Measurements from ENCODE around the gene CYP11A1. TPM values are rescaled to one million over a fixed set of nuclear protein-coding genes. Genes with fewer than 3 reads are reported as not detected.

The CYP11A1 gene
- polyA plus RNA-seq, 2 of the 4 experiments (the other 2 are of a cell fraction) = 0.06 TPM; not detected in 1

DNA sequence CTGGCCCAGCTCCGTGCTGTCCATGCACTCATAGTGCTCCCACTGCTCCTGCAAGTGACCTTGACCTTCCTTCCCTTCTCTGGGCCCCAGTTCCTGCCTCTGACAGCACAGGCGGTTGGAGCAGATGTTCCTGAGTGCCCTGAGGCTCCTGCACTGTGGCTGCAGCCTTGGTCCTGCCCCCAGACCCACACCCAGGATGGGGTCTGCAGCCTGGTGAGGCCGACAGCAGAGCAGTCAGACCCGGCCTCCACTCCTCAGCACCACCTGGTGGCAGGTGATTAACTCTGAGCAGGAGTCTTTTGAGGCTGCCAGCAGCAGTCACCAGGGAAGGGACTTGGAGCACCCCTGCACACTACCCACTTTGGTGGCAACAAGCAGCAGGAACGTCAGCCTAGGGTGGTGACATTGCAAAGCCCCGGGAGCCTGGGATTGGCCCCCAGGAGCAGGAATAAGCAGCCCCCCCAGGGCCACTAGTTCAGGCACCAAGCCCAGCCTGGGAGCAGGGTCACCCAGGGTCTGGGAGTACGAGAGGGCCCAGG is 64.6 kb downstream of the CYP11A1 start:
- Histone ChIP-seq H3K4me1 (peaks cover 19% of the 10 kb centered on the region), H3K4me3 (no peak overlapping the region), H3K9me3 (no peaks in the 10 kb centered on the region), H3K27ac (peak overlapping the region in 1 of 2 experiments; percentile 68; a peak in 3 of 6 replicates), H3K4me2 (no peak overlapping the region)
- DNase-seq (ENCODE audit: low read depth in 1 of 2, low spot score in 1 of 2) (peak; percentile 38 to 49), ATAC-seq (peak; percentile 58 to 84; a peak in 3 of 6 replicates), FAIRE-seq (no peak)
- POLR2A ChIA-PET = no interaction called here
- no peak for TF ChIP-seq POLR2AphosphoS2 (conservative IDR thresholded peaks at IDR 0.05; ENCODE audit: low read length)
- TF ChIP-seq SMC3 (IDR thresholded peaks at IDR 0.05) = peak; percentile 89
- TF ChIP-seq, protein P1, sequence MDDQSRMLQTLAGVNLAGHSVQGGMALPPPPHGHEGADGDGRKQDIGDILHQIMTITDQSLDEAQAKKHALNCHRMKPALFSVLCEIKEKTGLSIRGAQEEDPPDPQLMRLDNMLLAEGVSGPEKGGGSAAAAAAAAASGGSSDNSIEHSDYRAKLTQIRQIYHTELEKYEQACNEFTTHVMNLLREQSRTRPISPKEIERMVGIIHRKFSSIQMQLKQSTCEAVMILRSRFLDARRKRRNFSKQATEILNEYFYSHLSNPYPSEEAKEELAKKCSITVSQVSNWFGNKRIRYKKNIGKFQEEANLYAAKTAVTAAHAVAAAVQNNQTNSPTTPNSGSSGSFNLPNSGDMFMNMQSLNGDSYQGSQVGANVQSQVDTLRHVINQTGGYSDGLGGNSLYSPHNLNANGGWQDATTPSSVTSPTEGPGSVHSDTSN (IDR thresholded peaks at IDR 0.05) = no peak
- TF ChIP-seq RFX5 (IDR thresholded peaks at IDR 0.05) = no peak
- TF ChIP-seq RAD21 (conservative IDR thresholded peaks at IDR 0.05 in 1 of 2, IDR thresholded peaks at IDR 0.05 in 1 of 2) = peak; percentile 76 to 78
- no peak for TF ChIP-seq ZSCAN20 (CRISPR knock-in tag; IDR thresholded peaks at IDR 0.05)
- TF ChIP-seq, protein P2, sequence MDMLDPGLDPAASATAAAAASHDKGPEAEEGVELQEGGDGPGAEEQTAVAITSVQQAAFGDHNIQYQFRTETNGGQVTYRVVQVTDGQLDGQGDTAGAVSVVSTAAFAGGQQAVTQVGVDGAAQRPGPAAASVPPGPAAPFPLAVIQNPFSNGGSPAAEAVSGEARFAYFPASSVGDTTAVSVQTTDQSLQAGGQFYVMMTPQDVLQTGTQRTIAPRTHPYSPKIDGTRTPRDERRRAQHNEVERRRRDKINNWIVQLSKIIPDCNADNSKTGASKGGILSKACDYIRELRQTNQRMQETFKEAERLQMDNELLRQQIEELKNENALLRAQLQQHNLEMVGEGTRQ (IDR thresholded peaks at IDR 0.05) = no peak
- TF ChIP-seq HES2 (IDR thresholded peaks at IDR 0.05) = no peak
- no peak for TF ChIP-seq SREBF2 (IDR thresholded peaks at IDR 0.05)
- TF ChIP-seq RARB (CRISPR knock-in tag; IDR thresholded peaks at IDR 0.05) = no peak
- TF ChIP-seq CTCF (IDR thresholded peaks at IDR 0.05) = peak; percentile 69
- WGBS (ENCODE audit: missing lambda C conversion rate) = 49% methylated on average over 3 of the region's 7 CpGs
- CTCF ChIA-PET = interaction anchor here (0.5 to 3.2 kb wide), 14 partner anchors 9 to 418 kb away, joined by 3 to 15 read pairs (median 3); no protein-coding TSS in a partner anchor

DNA sequence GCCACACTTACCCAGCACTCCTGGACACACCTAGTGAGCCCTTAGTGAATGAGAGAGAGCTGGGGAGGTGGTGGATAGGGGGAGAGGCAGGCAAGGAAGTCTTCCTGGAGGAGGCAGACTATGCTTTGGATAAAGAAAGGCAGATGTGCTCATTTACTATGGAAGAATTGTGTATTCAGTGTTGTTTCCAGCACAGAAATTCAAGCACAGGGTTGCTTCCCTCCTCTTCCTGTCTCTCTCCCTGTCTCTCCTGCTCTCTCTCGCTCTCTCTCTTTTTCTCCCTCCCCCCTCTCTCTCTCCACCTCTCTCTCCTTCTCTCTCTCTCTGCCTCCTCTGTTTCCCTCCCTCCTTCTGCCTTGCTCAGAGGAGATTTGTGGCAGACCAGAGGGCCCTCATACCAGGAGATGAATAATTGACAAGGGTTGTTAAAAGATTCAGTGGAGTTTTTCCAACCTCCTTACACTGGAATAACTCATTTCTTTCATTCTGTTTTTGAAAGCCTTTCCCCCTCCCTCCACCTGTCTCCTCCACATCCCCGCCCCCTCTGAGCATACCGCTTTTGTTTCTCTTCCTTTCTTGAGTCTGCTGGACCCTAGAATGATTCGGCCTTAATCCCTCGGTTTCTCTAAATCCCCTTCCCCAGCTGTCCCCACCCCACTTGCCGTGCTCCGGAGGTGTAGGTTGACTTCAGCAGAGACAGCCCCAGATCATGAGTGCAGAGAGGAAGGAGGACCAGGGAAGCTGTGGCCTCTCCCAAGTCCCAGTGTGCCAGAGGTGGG is 65.7 kb downstream of the CYP11A1 start:
- H3K27ac ChIP-seq = no peak overlapping the region; a peak in 1 of 6 replicates
- WGBS (ENCODE audit: missing lambda C conversion rate) = 83% methylated on average over 7 of the region's 7 CpGs
- ChIA-PET CTCF (interaction anchor here (0.5 to 1.5 kb wide), 11 partner anchors 8 to 417 kb away, joined by 3 to 8 read pairs (median 3); no protein-coding TSS in a partner anchor), POLR2A (no interaction called here)
- H3K4me2 ChIP-seq = no peak overlapping the region
- FAIRE-seq (no peak), ATAC-seq (no peak), DNase-seq (ENCODE audit: low read depth in 1 of 2, low spot score in 1 of 2) (no peak)
- H3K4me1 ChIP-seq = peaks cover 8% of the 10 kb centered on the region
- H3K4me3 ChIP-seq = no peak overlapping the region
- TF ChIP-seq ZFP36 (IDR thresholded peaks at IDR 0.05; ENCODE audit: borderline replicate concordance, partially characterized antibody) (peak; percentile 77), MAZ (IDR thresholded peaks at IDR 0.05; ENCODE audit: borderline replicate concordance, low read depth, low read length) (no peak)
- H3K9me3 ChIP-seq = no peaks in the 10 kb centered on the region

GRCh38 chr15:74300057-74300795 is 67.2 kb downstream of the CYP11A1 start:
- H3K4me3 ChIP-seq = no peak overlapping the region
- TF ChIP-seq EHF (CRISPR knock-in tag; IDR thresholded peaks at IDR 0.05) (no peak), HOXB5 (CRISPR knock-in tag; IDR thresholded peaks at IDR 0.05) (no peak), EHMT2 (IDR thresholded peaks at IDR 0.05; ENCODE audit: low read depth) (no peak)
- TF ChIP-seq, protein P3, sequence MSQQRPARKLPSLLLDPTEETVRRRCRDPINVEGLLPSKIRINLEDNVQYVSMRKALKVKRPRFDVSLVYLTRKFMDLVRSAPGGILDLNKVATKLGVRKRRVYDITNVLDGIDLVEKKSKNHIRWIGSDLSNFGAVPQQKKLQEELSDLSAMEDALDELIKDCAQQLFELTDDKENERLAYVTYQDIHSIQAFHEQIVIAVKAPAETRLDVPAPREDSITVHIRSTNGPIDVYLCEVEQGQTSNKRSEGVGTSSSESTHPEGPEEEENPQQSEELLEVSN (IDR thresholded peaks at IDR 0.05; ENCODE audit: borderline replicate concordance, low read depth) = no peak
- DNase-seq (ENCODE audit: low read depth in 1 of 2, low spot score in 1 of 2) (no peak), ATAC-seq (no peak), FAIRE-seq (no peak)
- 79% methylated on average over 25 of the region's 26 CpGs for WGBS (ENCODE audit: missing lambda C conversion rate)
- H3K4me1 ChIP-seq = peaks cover 6% of the 10 kb centered on the region; the same call in 1 of the 3 replicates
- H3K9me3 ChIP-seq = no peaks in the 10 kb centered on the region
- no peak overlapping the region for H3K27ac ChIP-seq
- no peak overlapping the region for H3K4me2 ChIP-seq
- POLR2A ChIA-PET = no interaction called here
- CTCF ChIA-PET = interaction anchor here (1.1 kb wide), 1 partner anchor 22 kb away, joined by 3 read pairs; no protein-coding TSS in a partner anchor
